Spleen (tissue), 7 donors: ENCODE results near the gene INO80.

Experiments
- POLR2A ChIP-seq, 3 donors: fragments of 450-650 bp; IDR thresholded peaks; one replicate each; pipeline ENCODE4 v1.5.1; 2017; ENCODE audit warnings: antibody characterized with exemption in 3 of 3, mild to moderate bottlenecking in 1 of 3
- TF ChIP-seq, protein P1 (sequence below), 11 experiments: fragments of 200-600 bp in 7 of 11; fragments of 450-650 bp in 4 of 11; sonication (generic) in 4 of 11; IDR thresholded peaks in 8 of 11; conservative IDR thresholded peaks in 3 of 11; 1 replicate in 7 of 11; 2 replicates in 4 of 11; pipeline versions ENCODE4 v1.4.0 to v1.8.0; 2016 to 2021; ENCODE audit warnings: antibody characterized with exemption in 11 of 11, inconsistent platforms in 4 of 11, mild to moderate bottlenecking in 1 of 11
- donor health status: DM: no; HTN: no; CAD: no; lungs with moderate emphysema.
- donor health status: DM: no; HTN: no; CAD: no.
- donor health status: DM: no; HTN: no; CAD: no.

DNA sequence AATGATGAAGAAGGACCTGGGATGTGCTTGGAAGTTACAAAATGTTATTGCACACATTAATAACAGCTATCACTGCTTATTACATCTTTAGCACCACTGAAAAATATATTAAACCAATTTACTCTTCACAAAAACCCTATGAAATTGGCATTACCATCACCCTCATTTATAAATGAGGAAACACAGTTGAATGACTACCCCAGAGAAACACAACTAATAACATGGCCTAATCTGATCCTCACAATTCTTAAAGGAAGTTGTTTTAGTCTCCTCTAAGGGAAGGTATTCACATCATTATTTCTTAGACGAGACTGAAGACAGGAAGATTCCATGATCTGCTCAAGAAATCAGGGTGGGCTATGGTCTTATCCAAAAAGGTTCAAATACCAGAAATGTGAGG is 35.9 kb downstream of the INO80 start:
- TF ChIP-seq, protein P1, sequence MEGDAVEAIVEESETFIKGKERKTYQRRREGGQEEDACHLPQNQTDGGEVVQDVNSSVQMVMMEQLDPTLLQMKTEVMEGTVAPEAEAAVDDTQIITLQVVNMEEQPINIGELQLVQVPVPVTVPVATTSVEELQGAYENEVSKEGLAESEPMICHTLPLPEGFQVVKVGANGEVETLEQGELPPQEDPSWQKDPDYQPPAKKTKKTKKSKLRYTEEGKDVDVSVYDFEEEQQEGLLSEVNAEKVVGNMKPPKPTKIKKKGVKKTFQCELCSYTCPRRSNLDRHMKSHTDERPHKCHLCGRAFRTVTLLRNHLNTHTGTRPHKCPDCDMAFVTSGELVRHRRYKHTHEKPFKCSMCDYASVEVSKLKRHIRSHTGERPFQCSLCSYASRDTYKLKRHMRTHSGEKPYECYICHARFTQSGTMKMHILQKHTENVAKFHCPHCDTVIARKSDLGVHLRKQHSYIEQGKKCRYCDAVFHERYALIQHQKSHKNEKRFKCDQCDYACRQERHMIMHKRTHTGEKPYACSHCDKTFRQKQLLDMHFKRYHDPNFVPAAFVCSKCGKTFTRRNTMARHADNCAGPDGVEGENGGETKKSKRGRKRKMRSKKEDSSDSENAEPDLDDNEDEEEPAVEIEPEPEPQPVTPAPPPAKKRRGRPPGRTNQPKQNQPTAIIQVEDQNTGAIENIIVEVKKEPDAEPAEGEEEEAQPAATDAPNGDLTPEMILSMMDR (IDR thresholded peaks at IDR 0.05 in 8 of 11, conservative IDR thresholded peaks at IDR 0.05 in 3 of 11), result no peak
- no peak for TF ChIP-seq POLR2A (IDR thresholded peaks at IDR 0.05)
